Measurements from ENCODE around the gene BRD3. TPM values are rescaled to one million over a fixed set of nuclear protein-coding genes. Genes with fewer than 3 reads are reported as not detected.

Gene BRD3
- total RNA-seq, 1 experiment from 2014 or later: 40.7 TPM

GRCh38 chr9:134005381-134005780 is 62.4 kb downstream of the BRD3 start:
- Histone ChIP-seq H3K27me3 (ENCODE audit: insufficient read depth, low read length) (0 out of 2 replicates have a peak, but pooled peaks cover 3% of the 10 kb centered on the region), H3K9ac (ENCODE audit: low read length) (no peak overlapping the region), H3K9me2 (ENCODE audit: insufficient read depth) (no peaks in the 10 kb centered on the region), H3K36me3 (ENCODE audit: control insufficient read depth in 1 of 2, insufficient read depth in 2 of 2, low read length in 2 of 2) (no peaks in the 10 kb centered on the region), H3K4me1 (ENCODE audit: control insufficient read depth in 1 of 2, insufficient read depth in 2 of 2, low read length in 2 of 2) (no peaks in the 10 kb centered on the region), H3K4me3 (replicated peaks in 1 of 2; ENCODE audit: low read depth in 1 of 2, low read length in 2 of 2) (no peak overlapping the region), H3K4me2 (ENCODE audit: low read length) (no peak overlapping the region), H3K9me3 (ENCODE audit: control insufficient read depth in 1 of 2, insufficient read depth in 1 of 2, low read depth in 1 of 2, low read length in 2 of 2) (no peaks in the 10 kb centered on the region; a peak in 1 of 4 replicates), H4K20me1 (ENCODE audit: insufficient read depth) (no peaks in the 10 kb centered on the region), H3K27ac (ENCODE audit: low read depth, low read length) (no peak overlapping the region), H2AFZ (ENCODE audit: low read depth, low read length, poor library complexity, severe bottlenecking) (no peak overlapping the region), H3K79me2 (ENCODE audit: insufficient read depth, low read length) (no peaks in the 10 kb centered on the region)
- ATAC-seq (no peak), DNase-seq (ENCODE audit: low read depth, low spot score) (no peak)
- TF ChIP-seq ZFX (IDR thresholded peaks at IDR 0.05) (no peak), JUND (IDR thresholded peaks at IDR 0.05) (no peak), FOSL1 (IDR thresholded peaks at IDR 0.05; ENCODE audit: low read depth) (no peak), TCF7L2 (IDR thresholded peaks at IDR 0.05; ENCODE audit: borderline replicate concordance, extremely low read depth, insufficient read depth, insufficient read length) (no peak)
- TF ChIP-seq, protein P1, sequence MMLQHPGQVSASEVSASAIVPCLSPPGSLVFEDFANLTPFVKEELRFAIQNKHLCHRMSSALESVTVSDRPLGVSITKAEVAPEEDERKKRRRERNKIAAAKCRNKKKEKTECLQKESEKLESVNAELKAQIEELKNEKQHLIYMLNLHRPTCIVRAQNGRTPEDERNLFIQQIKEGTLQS (IDR thresholded peaks at IDR 0.05): no peak
- CTCF ChIA-PET: interaction anchor here (2.2 kb wide), 1 partner anchor 12 kb away, joined by 6 read pairs; no protein-coding TSS in a partner anchor
- RAD21 ChIA-PET (ENCODE audit: low non-redundant PET in 1 of 2, low total read pairs in 2 of 2, uncharacterized antibody in 2 of 2, unreplicated experiment in 2 of 2): no interaction called here
- no TSS peak for BruUV-seq (replicated peaks)
- POLR2A ChIA-PET: no interaction called here
- intact Hi-C loops (cut with micrococcal nuclease): no loop called here

DNA sequence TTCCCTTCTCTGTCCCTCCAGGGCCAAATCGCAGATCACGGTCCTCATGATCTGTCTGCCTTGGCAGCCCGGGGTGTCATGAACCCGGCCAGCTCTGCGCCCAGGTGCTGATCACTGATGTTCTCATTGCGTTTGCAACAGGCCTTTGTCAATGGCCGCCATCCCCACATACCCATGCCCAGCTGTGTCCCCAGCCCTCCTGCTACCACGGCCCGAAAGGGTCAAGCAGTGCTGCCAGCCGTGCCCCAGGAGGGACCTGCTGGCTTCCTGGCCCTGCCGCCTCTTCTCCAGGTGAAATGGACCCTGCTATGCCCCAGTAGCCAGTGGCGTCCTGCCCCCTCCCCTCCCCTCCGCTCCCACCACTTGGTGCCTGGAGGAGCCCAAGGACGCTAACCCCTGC is 62.9 kb downstream of the BRD3 start:
- Histone ChIP-seq H4K20me1 (ENCODE audit: insufficient read depth) (no peaks in the 10 kb centered on the region), H3K27me3 (ENCODE audit: insufficient read depth, low read length) (0 out of 2 replicates have a peak, but pooled peaks cover 3% of the 10 kb centered on the region), H3K9me3 (ENCODE audit: control insufficient read depth in 1 of 2, insufficient read depth in 1 of 2, low read depth in 1 of 2, low read length in 2 of 2) (no peaks in the 10 kb centered on the region), H3K79me2 (ENCODE audit: insufficient read depth, low read length) (no peaks in the 10 kb centered on the region), H2AFZ (ENCODE audit: low read depth, low read length, poor library complexity, severe bottlenecking) (no peak overlapping the region), H3K27ac (ENCODE audit: low read depth, low read length) (no peak overlapping the region), H3K36me3 (ENCODE audit: control insufficient read depth in 1 of 2, insufficient read depth in 2 of 2, low read length in 2 of 2) (no peaks in the 10 kb centered on the region), H3K9me2 (ENCODE audit: insufficient read depth) (no peaks in the 10 kb centered on the region), H3K4me3 (replicated peaks in 1 of 2; ENCODE audit: low read depth in 1 of 2, low read length in 2 of 2) (no peak overlapping the region), H3K9ac (ENCODE audit: low read length) (no peak overlapping the region), H3K4me2 (ENCODE audit: low read length) (no peak overlapping the region), H3K4me1 (ENCODE audit: control insufficient read depth in 1 of 2, insufficient read depth in 2 of 2, low read length in 2 of 2) (no peaks in the 10 kb centered on the region)
- RAD21 ChIA-PET (ENCODE audit: low non-redundant PET in 1 of 2, low total read pairs in 2 of 2, uncharacterized antibody in 2 of 2, unreplicated experiment in 2 of 2): no interaction called here
- CTCF ChIA-PET: interaction anchor here (2.2 kb wide), 1 partner anchor 11 kb away, joined by 6 read pairs; no protein-coding TSS in a partner anchor
- BruUV-seq (replicated peaks): no TSS peak
- POLR2A ChIA-PET: no interaction called here
- no peak for ATAC-seq
- intact Hi-C loops (cut with micrococcal nuclease): no loop called here
- no peak for DNase-seq (ENCODE audit: low read depth, low spot score)
- no peak for TF ChIP-seq EGR1 (IDR thresholded peaks at IDR 0.05; ENCODE audit: low read depth)
- no peak for TF ChIP-seq JUND (IDR thresholded peaks at IDR 0.05)
- TF ChIP-seq REST (IDR thresholded peaks at IDR 0.05; ENCODE audit: low read depth): no peak
- no peak for TF ChIP-seq FOSL1 (IDR thresholded peaks at IDR 0.05; ENCODE audit: low read depth)
- TF ChIP-seq POLR2AphosphoS5 (IDR thresholded peaks at IDR 0.05; ENCODE audit: low read depth, low read length): no peak
- TF ChIP-seq, protein P2, sequence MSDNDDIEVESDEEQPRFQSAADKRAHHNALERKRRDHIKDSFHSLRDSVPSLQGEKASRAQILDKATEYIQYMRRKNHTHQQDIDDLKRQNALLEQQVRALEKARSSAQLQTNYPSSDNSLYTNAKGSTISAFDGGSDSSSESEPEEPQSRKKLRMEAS (IDR thresholded peaks at IDR 0.05): no peak
- TF ChIP-seq TCF7L2 (IDR thresholded peaks at IDR 0.05; ENCODE audit: borderline replicate concordance, extremely low read depth, insufficient read depth, insufficient read length): no peak
- no peak for TF ChIP-seq CTCF (IDR thresholded peaks at IDR 0.05 in 2 of 3, conservative IDR thresholded peaks at IDR 0.05 in 1 of 3; ENCODE audit: borderline replicate concordance in 1 of 3, insufficient read depth in 1 of 3, low read depth in 2 of 3, low read length in 2 of 3)
- no peak for TF ChIP-seq YY1 (IDR thresholded peaks at IDR 0.05; ENCODE audit: extremely low read depth, insufficient replicate concordance, low read depth, low read length)
- no peak for TF ChIP-seq ZNF274 (IDR thresholded peaks at IDR 0.05; ENCODE audit: low read depth, low read length)

Measured in HCT116 (cell line).